ENCODE measurements around the gene GULP1.
A peak's percentile ranks its signal among the peaks of the same experiment; 100 is the strongest.
"Not testable (repeated sequence)": the region's sequence is repeated elsewhere in the genome, so short reads cannot be mapped to it uniquely, and the experiment has no call there.

The GULP1 gene

GRCh38 chr2:188292348-188293239 is 920 bp downstream of the GULP1 start:
- DNase-seq = peak in 48 of 56 donors; percentile 0 to 77 (median 40)

- peak in 51 of 56 donors; percentile 4 to 86 (median 31) for DNase-seq
These were observed 2.1 kb downstream of the GULP1 start for GRCh38 chr2:188293601-188294351.

- no peak for DNase-seq
These were observed 2.8 kb downstream of the GULP1 start for GRCh38 chr2:188294352-188294926.

GRCh38 chr2:188295067-188295685 is 3.5 kb downstream of the GULP1 start:
- no peak for DNase-seq

GRCh38 chr2:188297978-188298377 is 6.3 kb downstream of the GULP1 start:
- no peak for DNase-seq

GRCh38 chr2:188298937-188299371 is 7.3 kb downstream of the GULP1 start:
- not testable (repeated sequence) for DNase-seq

- DNase-seq = no peak
These were observed 11.8 kb downstream of the GULP1 start for GRCh38 chr2:188303363-188304031.

GRCh38 chr2:188305271-188305670 is 13.6 kb downstream of the GULP1 start:
- DNase-seq = no peak

- no peak for DNase-seq
These were observed 14.6 kb downstream of the GULP1 start for GRCh38 chr2:188306271-188306670.

GRCh38 chr2:188307850-188308283 is 16.2 kb downstream of the GULP1 start:
- no peak for DNase-seq

- no peak for DNase-seq
These were observed 16.8 kb downstream of the GULP1 start for GRCh38 chr2:188308483-188308882.

- DNase-seq = no peak
These were observed 17.7 kb downstream of the GULP1 start for GRCh38 chr2:188309364-188309763.

- no peak for DNase-seq
These were observed 22.8 kb downstream of the GULP1 start for GRCh38 chr2:188314314-188315054.

GRCh38 chr2:188315750-188316149 is 24.1 kb downstream of the GULP1 start:
- no peak for DNase-seq

- no peak for DNase-seq
These were observed 24.7 kb downstream of the GULP1 start for GRCh38 chr2:188316342-188316741.

GRCh38 chr2:188316791-188317423 is 25.2 kb downstream of the GULP1 start:
- no peak for DNase-seq

- no peak for DNase-seq
These were observed 26.6 kb downstream of the GULP1 start for GRCh38 chr2:188318161-188318749.

GRCh38 chr2:188319838-188320237 is 28.2 kb downstream of the GULP1 start:
- no peak for DNase-seq

- no peak for DNase-seq
These were observed 29.2 kb downstream of the GULP1 start for GRCh38 chr2:188320861-188321260.

Data from nucleus accumbens (tissue), 56 donors.